ENCODE data around the gene TLL2.

The TLL2 gene

DNA sequence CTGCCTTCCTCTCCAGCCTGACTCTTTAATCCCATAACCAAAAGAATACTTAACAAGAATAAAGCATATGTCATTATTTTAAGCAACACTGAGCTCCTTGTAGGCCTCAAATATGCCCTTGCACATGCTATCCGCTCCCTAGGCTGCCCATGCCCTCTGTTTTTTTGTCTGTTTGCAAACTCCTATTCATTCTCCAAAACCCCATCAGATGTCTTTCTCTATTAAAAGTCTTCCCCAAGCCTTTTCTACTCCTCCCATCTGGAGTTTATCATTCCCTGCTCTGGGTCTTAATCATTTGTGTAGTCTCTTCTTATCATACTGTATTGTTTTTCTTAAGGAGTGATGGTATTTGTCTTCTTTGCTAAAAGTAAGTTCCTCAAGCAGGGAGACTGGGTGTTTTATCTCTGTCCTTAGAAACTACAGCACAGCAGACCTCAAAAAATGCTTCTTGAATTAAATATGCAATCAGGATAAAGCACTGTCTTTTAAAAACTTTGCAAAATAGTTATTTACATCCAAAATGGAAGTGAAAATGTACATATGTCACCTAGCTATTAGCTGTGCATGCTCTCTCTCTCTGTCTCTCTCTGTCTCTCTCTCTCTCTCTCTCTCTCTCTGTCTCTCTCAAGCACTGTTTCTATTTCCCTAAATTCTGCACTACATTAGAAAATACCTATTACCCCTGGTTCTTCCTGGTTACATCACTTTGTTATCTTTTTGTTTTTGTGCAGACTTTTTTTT lies 98.4 kb downstream of the TLL2 start:
- H3K27me3 Mint-ChIP-seq, result peaks cover 9% of the 10 kb centered on the region
- no peak overlapping the region for H3K4me3 Mint-ChIP-seq
- no peaks in the 10 kb centered on the region for H3K36me3 Mint-ChIP-seq
- H3K27ac Mint-ChIP-seq, result no peak overlapping the region
- H3K4me1 Mint-ChIP-seq, result no peaks in the 10 kb centered on the region
- no peaks in the 10 kb centered on the region for H3K9me3 Mint-ChIP-seq
- no peak for DNase-seq (ENCODE audit: low spot score in 2 of 2)
- no peak for ATAC-seq (ENCODE audit: low read depth)

DNA sequence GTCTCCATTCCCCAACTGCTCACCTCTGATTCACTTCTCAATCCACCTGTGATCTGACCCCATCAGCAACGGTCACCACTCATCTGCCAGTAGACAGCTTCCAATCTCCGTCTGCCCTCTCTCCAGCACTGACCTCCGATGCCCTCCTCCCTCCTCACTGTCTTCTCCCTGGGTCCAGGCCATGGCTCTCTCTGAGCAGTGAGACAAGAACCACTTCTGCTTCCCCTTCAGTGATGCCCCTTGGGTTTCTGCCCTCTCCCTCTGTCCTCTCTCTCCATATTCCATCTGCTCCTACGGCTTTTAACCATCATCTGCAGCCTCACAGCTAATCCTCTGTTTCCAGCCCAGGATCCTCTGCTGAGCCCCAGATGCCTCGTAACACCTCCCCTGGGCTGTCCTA lies 99.4 kb downstream of the TLL2 start:
- no peak for DNase-seq (ENCODE audit: low spot score in 2 of 2)
- Mint-ChIP-seq H3K9me3 (no peaks in the 10 kb centered on the region), H3K4me3 (no peak overlapping the region), H3K27ac (no peak overlapping the region), H3K4me1 (no peaks in the 10 kb centered on the region), H3K27me3 (peaks cover 9% of the 10 kb centered on the region), H3K36me3 (no peaks in the 10 kb centered on the region)
- ATAC-seq (ENCODE audit: low read depth), result no peak

DNA sequence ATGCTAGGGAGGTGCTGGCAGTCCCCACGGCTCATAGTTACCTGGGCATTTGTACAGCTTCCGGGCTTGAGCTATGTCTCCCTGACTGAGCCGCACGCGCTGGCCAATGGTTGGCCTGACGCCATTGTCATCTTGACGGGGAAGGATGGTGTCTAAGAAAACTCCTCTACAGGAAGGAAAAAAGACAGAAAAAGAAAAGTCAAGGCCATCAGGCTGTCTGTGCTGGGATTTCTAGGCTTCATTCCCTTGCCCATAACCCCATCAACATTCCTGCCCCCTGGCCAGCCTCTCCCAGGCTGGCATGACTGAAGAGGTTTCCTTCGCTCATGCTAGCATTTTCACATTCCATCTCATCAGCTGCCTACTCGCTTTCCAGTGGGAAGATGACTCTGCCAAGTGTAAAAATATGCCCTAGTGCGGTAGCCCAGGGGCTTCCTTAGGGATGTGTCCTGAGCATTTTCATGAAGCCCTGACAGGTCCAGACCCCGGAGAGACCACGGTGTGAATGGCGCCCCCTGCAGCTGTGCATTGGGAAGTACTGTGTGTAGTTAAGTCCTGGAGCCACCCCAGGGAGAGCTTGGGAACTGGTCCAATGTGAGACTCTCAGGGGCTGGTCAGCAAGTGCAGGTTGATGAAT lies 100.5 kb downstream of the TLL2 start:
- DNase-seq (ENCODE audit: low spot score in 2 of 2) (no peak), ATAC-seq (ENCODE audit: low read depth) (no peak)
- Mint-ChIP-seq H3K4me1 (no peaks in the 10 kb centered on the region), H3K27ac (no peak overlapping the region), H3K27me3 (peaks cover 9% of the 10 kb centered on the region), H3K9me3 (no peaks in the 10 kb centered on the region), H3K4me3 (no peak overlapping the region), H3K36me3 (no peaks in the 10 kb centered on the region)

DNA sequence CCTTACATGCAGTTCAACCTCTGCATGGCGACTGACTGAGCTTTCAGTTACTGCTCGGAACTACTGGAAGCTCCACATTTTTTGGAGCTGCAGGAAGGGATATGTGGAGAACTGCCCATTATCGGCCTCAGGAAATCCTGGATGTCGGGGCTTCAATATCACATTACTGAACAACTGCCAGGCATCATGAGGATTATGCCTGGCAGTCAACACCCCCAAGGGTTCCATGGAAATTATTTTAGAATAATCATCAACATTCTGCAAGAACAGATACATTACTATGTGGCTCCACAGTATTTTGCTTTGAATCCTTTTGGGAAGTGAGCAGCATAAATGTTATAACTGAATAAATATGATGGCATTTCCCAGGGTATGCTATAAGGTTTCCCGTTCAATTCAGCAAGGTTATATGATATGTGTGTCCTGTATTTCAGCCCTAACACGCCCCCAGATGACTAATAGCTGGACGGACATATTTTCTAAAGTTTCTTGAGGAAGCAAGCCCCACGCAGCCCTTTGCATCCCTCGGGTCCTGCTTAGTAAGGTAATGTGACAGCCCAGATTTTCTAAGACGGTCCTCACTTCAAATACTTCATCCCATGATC lies 101.9 kb downstream of the TLL2 start:
- DNase-seq (ENCODE audit: low spot score in 2 of 2) (no peak), ATAC-seq (ENCODE audit: low read depth) (no peak)
- no peak overlapping the region for H3K4me3 Mint-ChIP-seq
- no peaks in the 10 kb centered on the region for H3K36me3 Mint-ChIP-seq
- H3K27ac Mint-ChIP-seq, result no peak overlapping the region
- H3K9me3 Mint-ChIP-seq, result no peaks in the 10 kb centered on the region
- H3K27me3 Mint-ChIP-seq, result peaks cover 17% of the 10 kb centered on the region
- H3K4me1 Mint-ChIP-seq, result no peaks in the 10 kb centered on the region

DNA sequence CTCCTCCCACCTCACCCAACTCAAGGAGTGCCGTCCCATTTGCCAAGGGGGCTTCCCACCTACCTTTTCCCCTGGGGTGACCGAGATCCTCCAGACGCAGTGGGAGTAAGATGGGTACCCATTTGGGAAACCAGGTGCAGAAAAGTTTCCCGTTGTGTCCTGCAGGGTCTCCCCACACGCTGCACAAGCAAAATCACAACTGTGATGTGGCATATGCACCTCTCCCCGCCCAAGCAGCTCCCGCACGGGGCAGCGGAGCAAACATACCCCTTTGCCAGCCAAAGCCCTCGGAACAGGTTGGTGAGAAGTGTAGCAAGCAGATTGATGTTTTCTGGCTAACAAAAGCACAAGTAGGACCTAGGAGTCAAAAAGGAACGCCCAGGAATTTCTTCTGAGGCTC lies 103.4 kb downstream of the TLL2 start:
- DNase-seq (ENCODE audit: low spot score in 2 of 2) (no peak), ATAC-seq (ENCODE audit: low read depth) (no peak)
- no peak overlapping the region for H3K4me3 Mint-ChIP-seq
- peaks cover 23% of the 10 kb centered on the region for H3K27me3 Mint-ChIP-seq
- no peaks in the 10 kb centered on the region for H3K9me3 Mint-ChIP-seq
- H3K27ac Mint-ChIP-seq, result no peak overlapping the region
- H3K36me3 Mint-ChIP-seq, result no peaks in the 10 kb centered on the region
- no peaks in the 10 kb centered on the region for H3K4me1 Mint-ChIP-seq

DNA sequence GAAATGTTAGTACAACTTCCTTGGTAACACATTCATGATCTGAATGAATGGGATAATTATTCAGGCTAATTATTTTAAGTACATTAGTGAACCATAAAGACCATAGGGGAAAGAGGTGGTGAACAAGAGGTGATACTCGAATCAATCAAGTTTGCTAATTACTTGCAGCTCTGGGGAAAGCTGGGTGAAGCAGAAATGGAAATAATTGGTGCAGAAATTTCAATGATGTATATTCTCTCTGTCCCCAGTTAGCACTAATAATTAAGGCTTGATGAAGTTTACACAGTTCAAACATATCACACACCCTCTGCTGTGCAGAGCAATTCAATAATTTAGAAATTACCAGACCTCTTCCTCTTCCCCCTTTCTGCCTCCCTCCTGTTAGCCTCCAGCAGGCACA lies 105.5 kb downstream of the TLL2 start:
- DNase-seq (ENCODE audit: low spot score in 2 of 2) (no peak), ATAC-seq (ENCODE audit: low read depth) (no peak)
- Mint-ChIP-seq H3K9me3 (no peaks in the 10 kb centered on the region), H3K27ac (no peak overlapping the region), H3K4me1 (no peaks in the 10 kb centered on the region), H3K4me3 (no peak overlapping the region), H3K36me3 (no peaks in the 10 kb centered on the region), H3K27me3 (peaks cover 23% of the 10 kb centered on the region)

DNA sequence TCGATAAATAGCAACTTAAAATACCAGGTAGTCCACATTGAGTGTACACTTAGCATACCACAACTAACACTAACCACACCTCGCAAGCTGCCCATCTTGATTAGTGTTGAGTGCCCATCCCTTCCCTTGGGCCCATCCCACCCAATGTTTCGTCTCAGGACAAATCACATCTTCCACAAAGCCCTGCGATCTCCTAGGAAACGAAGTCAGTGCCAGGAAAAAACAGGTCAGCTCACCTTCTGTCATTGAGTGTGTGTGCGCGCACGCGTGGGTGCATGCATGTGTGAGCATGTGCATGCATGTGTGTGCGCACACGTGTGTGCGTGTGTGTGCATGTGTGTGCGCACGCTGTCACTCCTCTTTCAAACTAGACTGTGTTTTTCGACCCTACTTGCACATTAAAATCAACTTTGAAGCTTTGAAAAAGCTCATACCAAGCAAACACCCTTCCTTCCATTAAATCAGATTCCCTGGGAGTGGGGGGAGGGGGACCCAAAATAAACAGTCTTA lies 106.1 kb downstream of the TLL2 start:
- Mint-ChIP-seq H3K4me1 (no peaks in the 10 kb centered on the region), H3K4me3 (no peak overlapping the region), H3K27me3 (peaks cover 22% of the 10 kb centered on the region), H3K27ac (no peak overlapping the region), H3K36me3 (no peaks in the 10 kb centered on the region), H3K9me3 (no peaks in the 10 kb centered on the region)
- no peak for DNase-seq (ENCODE audit: low spot score in 2 of 2)
- no peak for ATAC-seq (ENCODE audit: low read depth)

DNA sequence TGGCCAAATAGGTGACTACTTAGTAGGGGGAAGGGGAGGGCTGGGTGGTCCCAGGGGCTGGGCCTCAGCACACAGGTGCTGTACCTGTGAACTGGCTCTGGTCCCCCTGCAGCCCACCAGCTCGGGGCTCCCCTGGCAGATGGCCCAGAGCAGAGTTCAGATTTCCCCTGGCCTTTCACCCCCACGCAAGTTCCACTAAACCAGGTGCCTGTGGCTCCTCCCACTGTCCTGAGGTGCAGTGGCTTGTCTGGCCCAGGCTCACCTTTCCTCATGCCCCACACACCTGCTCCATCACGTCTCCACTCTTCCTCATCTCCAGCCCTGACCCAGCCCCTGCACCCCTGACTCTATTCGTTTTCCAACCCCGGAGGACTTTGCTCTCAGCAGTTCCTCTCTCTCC lies 107.6 kb downstream of the TLL2 start:
- DNase-seq (ENCODE audit: low spot score in 2 of 2), result no peak
- Mint-ChIP-seq H3K9me3 (no peaks in the 10 kb centered on the region), H3K27ac (no peak overlapping the region), H3K27me3 (peaks cover 22% of the 10 kb centered on the region), H3K4me3 (no peak overlapping the region), H3K36me3 (no peaks in the 10 kb centered on the region), H3K4me1 (no peaks in the 10 kb centered on the region)
- no peak for ATAC-seq (ENCODE audit: low read depth)

DNA sequence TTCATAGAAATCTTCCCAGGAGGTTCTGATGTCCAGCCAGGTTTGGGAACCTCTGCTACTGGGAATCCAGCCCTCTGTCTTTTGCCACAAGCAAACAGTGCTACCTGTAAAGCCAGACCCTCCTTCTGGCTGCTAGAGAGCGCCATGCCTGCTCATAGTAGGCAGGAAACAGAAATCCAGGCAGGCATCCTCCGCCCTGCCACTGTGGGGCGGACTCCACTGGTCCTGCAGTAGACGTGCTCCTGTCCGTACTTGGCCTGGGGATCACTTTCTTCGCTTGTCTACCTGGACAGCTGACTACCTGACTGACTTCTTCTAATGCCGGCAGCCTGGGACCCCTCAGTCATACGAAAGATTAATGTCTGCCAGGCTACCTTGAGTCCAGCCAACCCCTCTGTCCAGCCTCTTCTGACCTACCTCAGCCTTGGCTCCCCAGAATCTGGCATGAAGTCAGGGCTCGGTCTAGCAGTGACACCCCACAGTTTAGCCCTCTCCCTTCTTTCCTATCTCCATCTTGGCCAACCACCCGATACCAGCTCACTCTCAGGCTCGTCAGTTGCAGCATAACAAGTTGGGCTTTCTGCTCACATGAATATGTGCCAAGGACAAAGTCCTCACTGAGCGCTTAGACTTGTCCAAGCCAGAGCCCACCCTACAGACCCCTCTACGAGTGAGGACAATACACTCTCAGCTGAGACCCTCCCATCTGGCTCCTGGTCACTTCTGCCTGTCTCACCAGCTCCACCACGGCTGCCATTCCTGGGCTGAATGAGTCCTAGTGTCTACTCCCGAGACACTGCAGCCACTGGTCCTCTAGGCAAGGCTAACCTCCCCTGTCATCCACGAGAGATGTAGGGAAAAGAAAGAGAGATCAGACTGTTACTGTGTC lies 111.1 kb downstream of the TLL2 start:
- H3K27me3 Mint-ChIP-seq, result peaks cover 20% of the 10 kb centered on the region
- DNase-seq (ENCODE audit: low spot score in 2 of 2), result no peak
- H3K36me3 Mint-ChIP-seq, result no peaks in the 10 kb centered on the region
- H3K27ac Mint-ChIP-seq, result no peak overlapping the region
- no peaks in the 10 kb centered on the region for H3K4me1 Mint-ChIP-seq
- no peak for ATAC-seq (ENCODE audit: low read depth)
- no peaks in the 10 kb centered on the region for H3K9me3 Mint-ChIP-seq
- H3K4me3 Mint-ChIP-seq, result no peak overlapping the region

DNA sequence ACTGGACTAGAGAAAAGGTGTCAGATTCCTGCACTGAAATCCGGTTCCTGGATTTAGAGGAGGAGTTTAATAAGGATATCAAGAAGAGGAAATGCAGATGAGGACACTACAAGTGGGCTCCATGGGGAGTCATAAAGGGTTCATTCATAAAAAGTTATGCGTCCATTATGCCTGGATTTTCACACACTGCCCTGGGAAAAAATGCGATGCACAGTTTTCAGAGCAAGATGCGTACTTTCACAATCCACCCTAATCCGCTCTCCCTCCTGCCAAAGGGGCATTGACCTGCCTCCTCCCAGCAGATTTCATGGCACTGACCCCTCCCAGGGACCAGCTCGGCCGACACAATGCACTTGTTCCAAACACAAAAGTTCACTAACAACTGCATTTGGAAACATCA lies 112.7 kb downstream of the TLL2 start:
- Mint-ChIP-seq H3K4me3 (no peak overlapping the region), H3K9me3 (no peaks in the 10 kb centered on the region), H3K27me3 (peaks cover 7% of the 10 kb centered on the region), H3K27ac (no peak overlapping the region), H3K4me1 (no peaks in the 10 kb centered on the region), H3K36me3 (no peaks in the 10 kb centered on the region)
- ATAC-seq (ENCODE audit: low read depth), result no peak
- no peak for DNase-seq (ENCODE audit: low spot score in 2 of 2)

DNA sequence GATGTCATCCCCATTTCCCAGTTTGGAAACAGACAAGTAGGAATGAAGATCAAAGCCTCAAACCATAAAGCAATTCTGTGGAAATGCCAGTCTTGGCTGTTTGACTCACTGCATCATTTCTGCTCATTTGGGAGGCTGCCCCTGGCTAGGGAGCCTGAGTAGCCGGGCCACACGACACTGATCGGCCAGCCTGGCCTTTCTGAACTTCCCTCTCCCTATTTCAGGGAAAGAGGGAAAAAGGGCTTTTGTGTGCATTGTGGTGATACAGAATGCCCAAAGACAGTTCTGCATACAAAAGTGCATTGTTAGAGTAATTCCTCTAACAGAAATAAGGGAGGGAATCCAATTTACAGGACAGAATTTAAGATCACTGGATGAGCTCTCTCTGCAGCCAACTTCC lies 113.3 kb downstream of the TLL2 start:
- H3K9me3 Mint-ChIP-seq, result no peaks in the 10 kb centered on the region
- peaks cover 7% of the 10 kb centered on the region for H3K27me3 Mint-ChIP-seq
- DNase-seq (ENCODE audit: low spot score in 2 of 2) (no peak), ATAC-seq (ENCODE audit: low read depth) (no peak)
- H3K4me3 Mint-ChIP-seq, result no peak overlapping the region
- no peak overlapping the region for H3K27ac Mint-ChIP-seq
- no peaks in the 10 kb centered on the region for H3K4me1 Mint-ChIP-seq
- H3K36me3 Mint-ChIP-seq, result no peaks in the 10 kb centered on the region

DNA sequence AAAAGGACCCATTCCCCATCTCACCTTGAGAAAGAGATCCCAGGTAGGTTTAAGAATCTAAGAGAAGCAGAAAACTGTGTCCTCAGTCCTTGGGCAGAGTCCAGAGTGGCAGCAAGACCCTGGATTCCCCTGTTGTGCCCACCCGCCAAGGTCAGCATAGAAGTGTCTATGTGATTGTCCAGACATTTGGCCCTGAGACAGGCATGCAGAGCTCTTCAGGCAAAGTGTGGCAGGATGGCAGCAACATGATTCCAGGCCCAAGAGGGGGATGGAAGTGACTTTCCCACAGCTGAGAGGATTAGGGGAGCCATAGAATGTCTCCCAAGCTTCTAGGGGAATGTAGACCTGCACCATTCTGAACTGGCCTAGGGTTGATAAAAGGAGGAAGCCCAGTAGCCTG lies 115.8 kb downstream of the TLL2 start:
- no peak for DNase-seq (ENCODE audit: low spot score in 2 of 2)
- Mint-ChIP-seq H3K27me3 (peaks cover 8% of the 10 kb centered on the region), H3K27ac (no peak overlapping the region), H3K9me3 (no peaks in the 10 kb centered on the region), H3K4me1 (no peaks in the 10 kb centered on the region), H3K4me3 (no peak overlapping the region), H3K36me3 (no peaks in the 10 kb centered on the region)
- ATAC-seq (ENCODE audit: low read depth), result no peak

DNA sequence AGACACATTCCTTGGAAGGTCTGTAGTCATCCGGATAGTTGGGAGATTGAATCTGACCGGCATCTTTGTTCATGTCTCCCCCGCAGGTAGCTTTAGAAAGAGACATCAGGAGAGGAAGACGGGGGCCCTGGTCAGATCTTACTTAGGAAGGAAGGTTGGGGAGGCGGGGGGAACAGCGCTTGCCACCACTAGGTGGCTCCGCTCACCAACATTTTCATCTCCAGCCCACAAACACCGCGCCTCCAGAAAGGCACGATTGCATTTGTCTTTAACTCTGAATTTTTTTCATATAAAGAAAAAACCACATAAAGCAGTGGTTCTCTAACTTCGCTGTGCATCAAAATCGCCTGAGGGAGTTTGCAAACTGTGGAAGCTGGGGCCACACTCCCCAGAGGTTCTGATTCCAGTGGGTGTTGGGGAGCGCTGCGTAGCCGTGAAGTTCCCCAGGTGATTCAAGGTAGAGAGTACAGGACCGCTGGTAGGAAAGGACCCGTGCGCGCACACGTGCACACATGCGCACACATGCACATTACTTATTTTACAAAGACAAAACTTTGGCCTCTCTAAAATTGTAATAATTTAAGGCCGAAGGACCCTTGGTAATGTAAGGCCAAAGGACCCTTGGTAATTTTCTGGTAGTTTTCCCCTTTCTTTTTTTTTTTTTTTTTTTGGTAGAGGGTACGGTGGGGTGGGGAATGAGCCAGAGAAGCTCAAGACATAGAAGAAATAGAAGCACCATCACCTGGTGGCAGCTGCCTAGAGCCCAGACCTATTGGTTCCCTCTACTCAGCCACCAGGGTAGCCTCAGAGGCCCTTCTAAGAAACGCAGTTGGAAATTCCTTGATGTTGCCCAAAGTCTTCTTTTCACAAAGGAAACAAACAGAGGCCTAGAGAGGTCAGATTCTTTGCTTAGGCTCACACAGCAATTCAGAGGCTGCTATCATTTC lies 117.5 kb downstream of the TLL2 start:
- Mint-ChIP-seq H3K4me1 (no peaks in the 10 kb centered on the region), H3K27me3 (peaks cover 5% of the 10 kb centered on the region), H3K4me3 (peak overlapping the region; percentile 4), H3K36me3 (no peaks in the 10 kb centered on the region), H3K27ac (no peak overlapping the region), H3K9me3 (no peaks in the 10 kb centered on the region)
- ATAC-seq (ENCODE audit: low read depth) (peak; percentile 92), DNase-seq (ENCODE audit: low spot score in 2 of 2) (peak; percentile 54 to 61)

Measured in memory B cell (primary cell).